GM06990 (cell line): ENCODE results near the gene LENG1.
A peak's percentile ranks its signal among the peaks of the same experiment; 100 is the strongest.

ENCODE experiments used
- DNase-seq: peaks from one replicate; pipeline ENCODE4 v3.0.0-alpha.2; 2011; ENCODE audit not compliant: insufficient read length; ENCODE audit errors: extremely low read depth
- H3K27me3 ChIP-seq: replicated peaks from 2 replicates; pipeline ENCODE4 v1.6.0; 2011; ENCODE audit warnings: low read length; ENCODE audit not compliant: control insufficient read depth, insufficient read depth
- H3K36me3 ChIP-seq: 2 replicates; pipeline ENCODE4 v1.5.1; 2011; ENCODE audit warnings: low read length; ENCODE audit not compliant: control insufficient read depth, insufficient read depth
- H3K4me3 ChIP-seq: replicated peaks from 2 replicates; pipeline ENCODE4 v1.5.1; 2011; ENCODE audit warnings: low read depth, mild to moderate bottlenecking, control low read depth, low read length
- TF ChIP-seq, protein P1 (sequence below): IDR thresholded peaks from 2 replicates; pipeline ENCODE4 v1.5.1; 2011; ENCODE audit warnings: low read length, control low read depth, mild to moderate bottlenecking, inconsistent platforms; ENCODE audit not compliant: insufficient read depth, poor library complexity, severe bottlenecking

LENG1 gene

DNA sequence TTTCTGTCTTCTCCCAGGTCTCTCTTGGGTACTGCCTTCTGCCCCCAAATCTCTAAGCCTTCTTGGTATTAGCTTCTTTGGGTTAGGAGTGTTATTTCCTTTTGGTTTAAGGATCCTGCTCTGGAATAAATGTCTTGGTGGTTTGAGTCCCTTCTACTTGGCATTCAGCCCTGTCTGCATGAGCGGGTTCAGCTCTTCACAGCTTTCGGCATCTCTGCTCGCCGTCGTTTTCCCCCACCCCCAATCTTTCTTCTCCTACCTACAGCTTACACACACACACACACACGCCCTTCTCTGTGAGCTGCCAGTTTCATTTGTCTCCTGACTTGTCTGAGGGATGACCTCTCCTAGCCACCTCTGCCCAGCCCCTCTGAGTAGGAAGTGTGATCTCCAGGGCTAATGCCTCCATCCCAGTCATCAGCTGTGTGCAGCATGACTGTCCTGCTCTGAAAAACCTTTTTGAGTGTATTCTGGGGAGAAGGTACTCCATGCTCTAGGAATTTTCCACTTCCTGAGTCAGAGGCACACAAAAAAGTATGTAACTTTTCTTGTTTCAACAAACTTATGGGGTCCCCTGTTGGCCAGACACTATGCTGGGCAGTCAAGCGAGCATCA is 17.2 kb downstream of the LENG1 start:
- TF ChIP-seq, protein P1, sequence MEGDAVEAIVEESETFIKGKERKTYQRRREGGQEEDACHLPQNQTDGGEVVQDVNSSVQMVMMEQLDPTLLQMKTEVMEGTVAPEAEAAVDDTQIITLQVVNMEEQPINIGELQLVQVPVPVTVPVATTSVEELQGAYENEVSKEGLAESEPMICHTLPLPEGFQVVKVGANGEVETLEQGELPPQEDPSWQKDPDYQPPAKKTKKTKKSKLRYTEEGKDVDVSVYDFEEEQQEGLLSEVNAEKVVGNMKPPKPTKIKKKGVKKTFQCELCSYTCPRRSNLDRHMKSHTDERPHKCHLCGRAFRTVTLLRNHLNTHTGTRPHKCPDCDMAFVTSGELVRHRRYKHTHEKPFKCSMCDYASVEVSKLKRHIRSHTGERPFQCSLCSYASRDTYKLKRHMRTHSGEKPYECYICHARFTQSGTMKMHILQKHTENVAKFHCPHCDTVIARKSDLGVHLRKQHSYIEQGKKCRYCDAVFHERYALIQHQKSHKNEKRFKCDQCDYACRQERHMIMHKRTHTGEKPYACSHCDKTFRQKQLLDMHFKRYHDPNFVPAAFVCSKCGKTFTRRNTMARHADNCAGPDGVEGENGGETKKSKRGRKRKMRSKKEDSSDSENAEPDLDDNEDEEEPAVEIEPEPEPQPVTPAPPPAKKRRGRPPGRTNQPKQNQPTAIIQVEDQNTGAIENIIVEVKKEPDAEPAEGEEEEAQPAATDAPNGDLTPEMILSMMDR: no peak
- no peak overlapping the region for H3K4me3 ChIP-seq
- H3K36me3 ChIP-seq: peaks cover 53% of the 10 kb centered on the region
- H3K27me3 ChIP-seq: no peaks in the 10 kb centered on the region
- no peak for DNase-seq

DNA sequence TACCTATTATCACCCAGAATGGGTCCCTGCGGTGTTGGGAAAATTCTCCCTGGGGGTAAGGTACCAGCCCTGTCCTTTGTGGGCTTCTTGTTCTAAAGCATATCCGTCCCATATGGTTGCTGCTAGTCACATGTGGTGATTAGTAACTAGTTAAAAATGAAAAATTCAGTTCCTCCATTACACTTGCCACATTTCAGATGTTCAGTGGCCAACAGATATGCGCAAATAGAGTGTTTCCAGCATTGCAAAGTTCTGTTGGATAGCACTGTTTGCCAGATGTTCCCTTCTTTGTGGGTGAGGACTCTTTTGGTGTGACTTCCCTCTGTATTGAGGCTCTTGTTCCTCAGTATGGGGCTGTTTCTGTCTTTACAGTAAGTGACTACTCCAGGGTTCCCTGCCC is 18.2 kb downstream of the LENG1 start:
- Histone ChIP-seq H3K27me3 (no peaks in the 10 kb centered on the region), H3K4me3 (no peak overlapping the region), H3K36me3 (peaks cover 44% of the 10 kb centered on the region)
- DNase-seq: no peak
- TF ChIP-seq, protein P1: no peak

DNA sequence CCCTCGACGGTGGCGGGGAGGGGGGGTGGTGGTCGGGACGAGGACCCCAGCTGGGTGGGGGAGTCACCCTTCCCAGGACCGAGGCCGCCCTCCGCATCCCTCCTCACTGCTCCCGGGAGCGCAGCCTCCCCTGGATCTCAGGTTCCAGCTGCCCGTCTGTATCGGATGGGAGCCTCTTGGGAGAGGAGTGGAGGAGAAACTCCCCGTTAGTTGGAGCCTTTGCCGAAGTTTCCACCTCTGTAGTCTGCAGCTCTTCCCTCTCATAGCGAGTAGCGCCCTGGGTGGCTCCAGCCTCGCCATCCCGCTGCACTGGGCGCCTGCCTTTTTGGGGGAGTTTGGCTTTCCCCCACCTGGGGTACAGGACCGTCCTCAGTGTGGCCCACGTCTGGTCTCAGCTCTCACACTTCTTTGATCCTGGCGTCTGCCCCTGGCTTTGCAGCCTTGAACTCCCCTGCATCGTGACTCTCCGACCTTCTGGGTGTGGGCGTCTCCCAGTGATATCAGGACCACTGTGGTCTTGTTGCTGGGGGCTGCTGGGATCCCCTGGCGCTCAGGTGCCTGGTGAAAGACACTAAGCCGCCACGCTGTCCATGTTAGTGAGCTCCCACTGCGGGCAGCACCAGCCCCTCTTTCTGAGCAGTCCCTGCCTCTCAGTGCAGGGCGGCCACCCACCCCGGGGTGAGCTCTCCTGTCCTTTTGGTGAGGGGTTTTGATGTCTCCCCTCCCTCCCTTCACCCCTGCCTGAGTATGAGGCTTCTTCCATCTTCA is 20.8 kb downstream of the LENG1 start:
- peaks cover 21% of the 10 kb centered on the region for H3K36me3 ChIP-seq
- DNase-seq: no peak
- H3K4me3 ChIP-seq: peak overlapping the region; percentile 88
- no peaks in the 10 kb centered on the region for H3K27me3 ChIP-seq
- TF ChIP-seq, protein P1: no peak

DNA sequence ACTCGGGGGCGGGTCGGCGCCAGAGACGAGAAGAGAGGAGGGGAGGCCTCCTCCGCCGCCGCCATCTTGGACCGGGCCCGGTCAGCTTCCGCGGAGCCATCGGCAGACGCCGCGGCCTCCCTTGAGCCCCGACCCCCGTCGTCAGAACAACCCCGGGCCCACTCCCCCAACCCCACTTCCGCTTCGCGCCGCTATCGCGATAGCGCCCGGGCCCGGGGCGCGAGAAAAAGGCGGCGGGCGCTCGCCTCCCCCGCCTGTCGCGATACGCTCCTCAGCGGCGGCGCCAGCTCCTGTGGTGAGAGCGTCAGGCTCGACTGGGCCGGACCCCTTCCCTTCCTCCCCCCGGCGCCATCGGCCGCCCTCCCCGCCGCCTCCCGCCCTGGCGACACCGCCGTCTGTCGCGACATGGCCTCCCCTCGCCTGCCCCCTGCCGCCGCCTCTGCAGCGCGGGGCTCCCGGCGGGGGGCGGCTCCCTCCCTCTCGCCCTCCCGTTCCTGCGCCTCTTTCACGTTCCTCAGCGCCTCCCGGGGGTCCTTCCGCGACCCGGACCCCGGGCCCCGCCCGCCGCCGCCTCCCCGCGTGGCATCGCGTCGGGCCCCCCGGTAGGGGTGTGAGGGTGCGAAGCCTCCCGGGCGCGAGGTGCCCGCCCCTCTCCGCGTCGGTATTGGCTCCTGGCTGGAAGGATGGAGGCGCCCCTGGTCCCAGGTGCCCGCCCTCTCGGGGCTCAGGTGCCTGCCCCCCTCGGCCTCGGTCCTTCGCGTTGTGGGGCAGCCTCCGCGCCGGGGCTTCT is 21.6 kb downstream of the LENG1 start, which contains the start of gene CNOT3:
TSS of gene CNOT3 (plus strand) at position 64 of the 790 bp plus-strand sequence. CDS start 5,217 bp downstream, outside the sequence.
- Histone ChIP-seq H3K27me3 (no peaks in the 10 kb centered on the region), H3K4me3 (peak within 1 kb of the TSS; percentile 88), H3K36me3 (peaks cover 14% of the 10 kb centered on the region)
- peak; percentile 48 for DNase-seq
- TF ChIP-seq, protein P1: no peak

DNA sequence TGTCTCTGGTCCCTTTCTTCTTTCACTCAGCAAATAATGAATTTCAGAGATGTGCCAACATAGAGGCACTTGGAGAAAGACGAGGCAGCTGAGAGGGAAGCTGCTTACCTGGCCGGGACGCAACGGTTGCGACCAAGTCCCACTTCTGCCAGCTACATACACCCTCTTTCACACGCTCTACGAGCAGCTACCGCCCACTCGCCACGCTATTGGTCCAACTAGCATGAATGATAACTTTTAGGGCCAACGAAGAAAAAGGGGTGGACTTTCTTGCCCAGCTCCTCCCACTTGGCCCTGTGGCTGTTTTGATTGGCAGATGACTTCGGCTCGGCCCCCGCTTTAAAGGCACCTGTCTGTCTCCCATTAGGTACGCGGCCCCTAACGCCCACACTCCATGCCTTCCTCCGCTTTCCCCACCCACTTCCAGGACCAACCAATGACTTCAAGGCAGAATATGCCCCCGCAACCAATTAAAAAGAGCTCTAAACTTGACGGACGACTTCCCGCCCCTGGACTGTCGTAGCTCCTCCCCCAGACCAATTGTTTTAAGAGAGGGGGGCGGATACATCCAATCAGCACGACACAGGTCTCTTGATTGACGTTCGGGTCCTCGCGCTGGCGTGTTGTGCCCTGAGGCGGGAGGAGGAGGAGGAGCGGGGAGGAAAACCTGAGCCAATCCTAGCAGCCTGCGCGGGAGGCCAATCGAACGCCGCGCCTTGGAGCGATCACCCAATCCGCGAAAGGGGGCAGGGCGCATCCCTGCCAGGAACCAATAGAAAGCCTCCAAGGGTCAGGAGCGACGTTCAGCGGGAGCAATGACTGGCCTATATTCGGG is 22.4 kb downstream of the LENG1 start:
- Histone ChIP-seq H3K27me3 (no peaks in the 10 kb centered on the region), H3K36me3 (peaks cover 8% of the 10 kb centered on the region), H3K4me3 (peak overlapping the region; percentile 88)
- TF ChIP-seq, protein P1: no peak
- DNase-seq: peak; percentile 99
